IPS DF 6.9 (cell line): ENCODE data around the gene SF1.

Experiments
- DNase-seq: peaks from one replicate; pipeline ENCODE4 v3.0.0-alpha.2; 2013; ENCODE audit warnings: low read depth, low spot score
- H3K27ac ChIP-seq: one replicate; pipeline ENCODE4 v1.5.1; 2013; ENCODE audit warnings: low read length, control low read depth
- H3K27me3 ChIP-seq: 2 replicates; pipeline ENCODE4 v1.6.1; 2013; ENCODE audit warnings: mild to moderate bottlenecking, low read length; ENCODE audit not compliant: control insufficient read depth, insufficient read depth
- H3K36me3 ChIP-seq: 2 replicates; pipeline ENCODE4 v1.6.1; 2013; ENCODE audit warnings: low read length; ENCODE audit not compliant: control insufficient read depth, insufficient read depth
- H3K4me1 ChIP-seq: 2 replicates; pipeline ENCODE4 v1.6.1; 2013; ENCODE audit warnings: low read length; ENCODE audit not compliant: control insufficient read depth, insufficient read depth
- H3K4me3 ChIP-seq: 2 replicates; pipeline ENCODE4 v1.5.1; 2013; ENCODE audit warnings: mild to moderate bottlenecking, low read length
- H3K9me3 ChIP-seq: 2 replicates; pipeline ENCODE4 v1.6.1; 2013; ENCODE audit warnings: low read length, inconsistent platforms; ENCODE audit not compliant: control insufficient read depth, insufficient read depth
- WGBS: extraction: QIAGEN DNeasy Blood & Tissue Kit; methylation state at CpG from one replicate; pipeline ENCODE4 v1.1.7; 2013; ENCODE audit warnings: mixed read lengths, missing lambda C conversion rate; ENCODE audit not compliant: insufficient read length, insufficient coverage; 5-methylcytosine and 5-hydroxymethylcytosine counted together

SF1 gene

GRCh38 chr11:64759131-64759721 is 19.1 kb downstream of the SF1 start:
- no peak for DNase-seq
- H3K4me1 ChIP-seq, result peaks cover 25% of the 10 kb centered on the region
- H3K9me3 ChIP-seq, result no peaks in the 10 kb centered on the region
- WGBS, result no CpG with 5 or more reads among the region's 21 CpGs
- H3K27me3 ChIP-seq, result no peaks in the 10 kb centered on the region
- H3K27ac ChIP-seq, result no peak overlapping the region
- H3K4me3 ChIP-seq, result no peak overlapping the region
- no peaks in the 10 kb centered on the region; the same call in 1 of the 2 replicates for H3K36me3 ChIP-seq

- H3K4me1 ChIP-seq, result peaks cover 20% of the 10 kb centered on the region
- no peak overlapping the region for H3K4me3 ChIP-seq
- WGBS, result no CpG with 5 or more reads among the region's 15 CpGs
- H3K9me3 ChIP-seq, result no peaks in the 10 kb centered on the region
- no peaks in the 10 kb centered on the region; the same call in 1 of the 2 replicates for H3K36me3 ChIP-seq
- no peaks in the 10 kb centered on the region for H3K27me3 ChIP-seq
- no peak overlapping the region for H3K27ac ChIP-seq
- DNase-seq, result no peak
These were observed 19.8 kb downstream of the SF1 start for GRCh38 chr11:64758330-64759079.

DNA sequence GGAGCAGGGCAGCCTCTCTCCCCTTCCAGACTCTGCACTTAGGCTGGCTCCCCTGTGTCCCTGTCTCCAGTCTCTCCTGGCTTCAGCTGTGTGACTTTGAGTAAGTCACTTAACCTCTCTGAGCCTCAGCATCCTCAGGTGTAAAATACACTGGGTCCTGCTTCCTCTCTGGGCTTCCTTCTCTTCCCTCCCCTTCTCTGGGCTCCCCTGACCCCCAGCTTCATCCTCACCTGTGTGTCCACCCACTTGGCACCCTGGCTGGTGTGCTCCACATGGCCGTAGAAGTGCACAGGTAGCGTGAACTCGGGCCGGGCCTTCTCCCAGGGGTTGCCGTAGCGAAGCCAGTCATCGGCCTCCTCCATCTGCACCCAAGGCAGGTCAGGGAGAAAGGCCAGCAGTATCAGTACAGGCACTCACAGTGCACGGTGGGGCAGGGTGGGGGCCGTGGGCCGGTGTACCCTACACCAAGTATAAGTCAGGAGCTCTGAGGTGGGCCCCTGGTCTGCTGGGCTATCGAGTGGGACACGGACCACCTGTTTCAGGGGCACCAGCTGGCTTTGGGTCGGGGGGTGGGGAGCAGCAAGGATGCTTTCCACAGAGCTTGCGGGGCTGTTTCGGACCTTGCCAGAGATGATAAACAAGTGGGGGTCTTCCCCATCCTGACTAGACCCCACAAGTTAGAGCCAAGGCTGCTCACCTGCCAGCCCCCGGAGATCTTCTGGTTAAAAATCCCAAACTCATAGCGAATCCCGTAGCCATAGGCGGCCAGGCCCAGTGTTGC is 20.6 kb downstream of the SF1 start:
- no CpG with 5 or more reads among the region's 19 CpGs for WGBS

GRCh38 chr11:64755681-64756361 is 22.5 kb downstream of the SF1 start:
- H3K9me3 ChIP-seq, result no peaks in the 10 kb centered on the region
- H3K27me3 ChIP-seq, result no peaks in the 10 kb centered on the region
- H3K4me3 ChIP-seq, result no peak overlapping the region
- no CpG with 5 or more reads among the region's 13 CpGs for WGBS
- DNase-seq, result no peak
- peaks cover 13% of the 10 kb centered on the region for H3K4me1 ChIP-seq
- no peaks in the 10 kb centered on the region; the same call in 1 of the 2 replicates for H3K36me3 ChIP-seq
- no peak overlapping the region for H3K27ac ChIP-seq

More for the DNA sequence above, 20.6 kb downstream of the SF1 start:
- H3K27me3 ChIP-seq, result no peaks in the 10 kb centered on the region
- no peaks in the 10 kb centered on the region for H3K9me3 ChIP-seq
- DNase-seq, result no peak
- H3K36me3 ChIP-seq, result no peaks in the 10 kb centered on the region; the same call in 1 of the 2 replicates
- H3K4me1 ChIP-seq, result peaks cover 16% of the 10 kb centered on the region
- no peak overlapping the region for H3K27ac ChIP-seq
- H3K4me3 ChIP-seq, result no peak overlapping the region

DNA sequence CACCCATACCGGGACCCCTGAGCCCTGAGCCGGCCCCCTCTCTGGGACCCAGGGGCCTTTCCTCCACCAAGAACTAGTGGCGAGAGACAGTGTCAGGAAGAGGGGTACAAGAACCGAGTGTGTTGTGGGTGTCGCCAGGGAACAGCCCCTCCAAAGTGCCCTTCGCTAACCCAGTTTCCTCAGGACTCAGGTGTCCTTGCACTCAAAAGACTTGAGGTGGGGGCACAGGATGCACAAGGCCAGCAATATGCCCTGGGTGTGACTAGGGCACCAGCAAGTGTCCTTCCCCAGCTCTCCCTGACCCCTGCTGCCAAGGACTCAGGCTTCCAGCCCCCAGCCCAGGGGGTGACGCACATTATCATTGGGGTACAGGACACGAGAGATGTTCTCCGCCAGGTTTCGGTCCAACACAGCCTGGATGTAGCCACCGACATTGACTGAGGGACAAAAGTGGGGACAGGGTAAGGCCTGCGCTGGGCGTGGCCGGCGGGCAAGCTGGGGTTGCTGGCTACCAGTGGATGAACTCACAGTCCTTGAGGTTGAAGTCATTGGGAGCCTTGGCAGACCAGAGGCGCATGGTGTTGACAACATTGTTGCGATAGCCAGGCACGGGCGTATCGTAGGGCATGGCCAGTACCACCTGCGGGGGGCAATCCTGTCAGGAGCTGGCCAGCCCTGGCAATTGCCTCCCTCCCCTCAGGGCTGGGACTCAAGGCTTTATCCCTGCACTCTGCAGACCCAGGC is 23.3 kb downstream of the SF1 start:
- no CpG with 5 or more reads among the region's 21 CpGs for WGBS
- Histone ChIP-seq H3K36me3 (no peaks in the 10 kb centered on the region), H3K4me3 (no peak overlapping the region), H3K27me3 (no peaks in the 10 kb centered on the region), H3K4me1 (peaks cover 9% of the 10 kb centered on the region), H3K27ac (no peak overlapping the region), H3K9me3 (no peaks in the 10 kb centered on the region)
- no peak for DNase-seq

DNA sequence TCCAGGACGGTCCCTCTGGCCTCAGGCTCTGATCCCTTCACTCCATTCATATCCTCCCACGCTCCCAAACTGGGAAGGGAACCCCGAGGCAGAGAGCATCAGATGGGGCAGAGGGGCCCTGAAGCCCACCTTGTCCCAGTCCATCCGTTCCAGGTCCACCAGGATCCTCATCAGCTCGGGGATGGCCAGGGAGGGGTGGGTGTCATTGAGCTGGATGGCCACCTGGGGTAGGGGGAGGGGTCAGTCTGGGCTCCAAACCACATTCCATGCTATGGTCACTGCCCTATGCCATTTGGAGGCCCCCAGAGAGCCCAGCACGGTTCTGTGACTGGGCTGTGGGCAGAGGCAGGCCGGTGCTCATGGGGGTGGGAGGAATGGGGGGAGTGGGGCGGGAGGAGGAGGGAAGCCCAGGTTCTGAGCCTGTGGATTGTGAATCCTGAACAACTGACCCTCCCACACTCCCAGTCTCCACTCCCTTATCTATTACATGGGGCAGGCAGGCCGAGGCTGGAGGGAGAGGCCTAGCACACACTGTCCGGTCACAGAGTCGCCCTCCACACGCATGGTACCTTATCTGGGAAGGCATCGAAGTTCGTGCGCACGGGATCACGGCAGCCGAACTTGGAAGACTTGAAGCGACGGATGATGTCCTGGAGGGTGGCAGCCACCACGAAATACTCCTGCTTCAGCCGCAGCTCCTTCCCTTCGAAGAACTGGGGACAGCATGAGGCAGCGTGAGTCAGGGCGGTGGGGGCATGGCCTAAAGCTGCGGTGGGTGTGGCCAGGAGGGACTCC is 24.0 kb downstream of the SF1 start:
- H3K4me3 ChIP-seq, result no peak overlapping the region
- WGBS, result no CpG with 5 or more reads among the region's 26 CpGs
- H3K36me3 ChIP-seq, result no peaks in the 10 kb centered on the region
- peaks cover 4% of the 10 kb centered on the region for H3K4me1 ChIP-seq
- H3K9me3 ChIP-seq, result no peaks in the 10 kb centered on the region
- H3K27me3 ChIP-seq, result no peaks in the 10 kb centered on the region
- no peak overlapping the region for H3K27ac ChIP-seq
- no peak for DNase-seq

- Histone ChIP-seq H3K27ac (no peak overlapping the region), H3K36me3 (no peaks in the 10 kb centered on the region), H3K4me1 (0 out of 2 replicates have a peak, but pooled peaks cover 2% of the 10 kb centered on the region), H3K4me3 (no peak overlapping the region), H3K9me3 (no peaks in the 10 kb centered on the region), H3K27me3 (no peaks in the 10 kb centered on the region)
- DNase-seq, result no peak
- WGBS, result no CpG with 5 or more reads among the region's 43 CpGs
These were observed 24.8 kb downstream of the SF1 start for GRCh38 chr11:64753380-64754123.

DNA sequence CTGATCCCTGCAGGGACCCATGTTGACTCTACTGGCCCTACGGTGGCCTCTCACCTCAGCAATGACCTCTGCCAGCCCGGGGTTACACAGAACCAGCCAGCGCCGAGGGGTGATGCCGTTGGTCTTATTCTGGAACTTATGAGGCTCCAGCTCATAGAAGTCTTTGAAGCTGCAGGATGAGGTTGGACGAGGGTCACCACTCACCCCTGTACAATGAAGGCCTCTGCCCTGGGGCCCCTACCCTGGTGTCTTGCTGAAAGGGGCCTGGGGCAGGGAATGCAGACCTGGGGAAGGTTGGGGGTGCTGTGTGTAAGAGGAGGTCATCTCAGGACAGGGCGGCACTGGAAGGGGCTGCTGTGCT is 25.3 kb downstream of the SF1 start:
- no peaks in the 10 kb centered on the region for H3K27me3 ChIP-seq
- H3K9me3 ChIP-seq, result no peaks in the 10 kb centered on the region
- no peak overlapping the region for H3K4me3 ChIP-seq
- H3K4me1 ChIP-seq, result 0 out of 2 replicates have a peak, but pooled peaks cover 2% of the 10 kb centered on the region
- H3K36me3 ChIP-seq, result no peaks in the 10 kb centered on the region
- DNase-seq, result no peak
- no CpG with 5 or more reads among the region's 7 CpGs for WGBS
- H3K27ac ChIP-seq, result no peak overlapping the region
